GM10847 (cell line): ENCODE measurements around the gene CC2D1A.

Source experiments
- POLR2A ChIP-seq: IDR thresholded peaks from 2 replicates; pipeline ENCODE4 v1.6.1; 2011; ENCODE audit not compliant: insufficient read length; ENCODE audit errors: extremely low read depth

Gene CC2D1A

GRCh38 chr19:13942023-13942684 lies 36.2 kb downstream of the CC2D1A start:
- TF ChIP-seq POLR2A = no peak

GRCh38 chr19:13946414-13946813 lies 40.4 kb downstream of the CC2D1A start:
- no peak for TF ChIP-seq POLR2A

GRCh38 chr19:13951043-13951442 lies 45.0 kb downstream of the CC2D1A start:
- TF ChIP-seq POLR2A = no peak

GRCh38 chr19:13951799-13952153 lies 45.8 kb downstream of the CC2D1A start:
- TF ChIP-seq POLR2A = no peak

- TF ChIP-seq POLR2A = peak; percentile 69
Observed at GRCh38 chr19:13952154-13952930, 46.3 kb downstream of the CC2D1A start, which contains the start of gene DCAF15. Gene DCAF15 (plus strand): TSS chr19:13952509. CDS start chr19:13952513, 4 bp downstream.

GRCh38 chr19:13952931-13953531 lies 47.0 kb downstream of the CC2D1A start:
- no peak for TF ChIP-seq POLR2A

GRCh38 chr19:13954185-13954584 lies 48.2 kb downstream of the CC2D1A start:
- TF ChIP-seq POLR2A = no peak

- no peak for TF ChIP-seq POLR2A
Observed at GRCh38 chr19:13955662-13956364, 49.8 kb downstream of the CC2D1A start.

- TF ChIP-seq POLR2A = no peak
Observed at GRCh38 chr19:13956365-13956744, 50.4 kb downstream of the CC2D1A start.

- TF ChIP-seq POLR2A = no peak
Observed at GRCh38 chr19:13957051-13957450, 51.0 kb downstream of the CC2D1A start.

- no peak for TF ChIP-seq POLR2A
Observed at GRCh38 chr19:13958043-13958442, 52.0 kb downstream of the CC2D1A start.

- TF ChIP-seq POLR2A = no peak
Observed at GRCh38 chr19:13959141-13959961, 53.4 kb downstream of the CC2D1A start.

GRCh38 chr19:13959962-13960862 lies 54.2 kb downstream of the CC2D1A start:
- TF ChIP-seq POLR2A = no peak
